SU-DHL-6 (cell line): ENCODE data around the gene CNTN4.

Experiments
- H2AFZ ChIP-seq: fragments of 200-600 bp; sonication (generic); 2 replicates; pipeline ENCODE4 v1.6.1; 2014; ENCODE audit warnings: low read depth, mild to moderate bottlenecking, moderate library complexity, mixed read lengths, antibody characterized with exemption, low read length; ENCODE audit not compliant: severe bottlenecking
- H3F3A ChIP-seq: fragments of 200-600 bp; shearing (Covaris generic); 2 replicates; pipeline ENCODE4 v1.6.0; 2016; ENCODE audit warnings: antibody characterized with exemption, mild to moderate bottlenecking; ENCODE audit not compliant: insufficient read depth
- H3K27ac ChIP-seq: fragments of 200-600 bp; sonication (generic); 2 replicates; pipeline ENCODE4 v1.5.1; 2016; ENCODE audit warnings: low read depth, mild to moderate bottlenecking, low read length, moderate library complexity, mixed read lengths
- H3K27me3 ChIP-seq: fragments of 200-600 bp; sonication (generic), shearing (Covaris generic); 2 replicates; pipeline ENCODE4 v1.6.0; 2014; ENCODE audit warnings: mild to moderate bottlenecking, low read length
- H3K36me3 ChIP-seq: fragments of 200-600 bp; sonication (generic); 2 replicates; pipeline ENCODE4 v1.6.1; 2014; ENCODE audit warnings: mild to moderate bottlenecking, low read length, mixed read lengths
- H3K4me2 ChIP-seq: fragments of 300-600, 200-600 bp; shearing (Covaris generic), sonication (generic); 2 replicates; pipeline ENCODE4 v1.6.0; 2014; ENCODE audit warnings: low read length, low read depth, mild to moderate bottlenecking; ENCODE audit not compliant: poor library complexity, severe bottlenecking
- H3K4me3 ChIP-seq: fragments of 200-600 bp; sonication (generic); 2 replicates; pipeline ENCODE4 v1.5.1; 2014; ENCODE audit warnings: antibody characterized with exemption, low read length, mild to moderate bottlenecking, mixed read lengths; ENCODE audit not compliant: insufficient read depth, poor library complexity, severe bottlenecking
- H3K79me2 ChIP-seq: fragments of 200-600 bp; sonication (generic); 2 replicates; pipeline ENCODE4 v1.6.1; 2014; ENCODE audit warnings: mild to moderate bottlenecking, low read length, moderate library complexity; ENCODE audit not compliant: insufficient read depth
- H3K9ac ChIP-seq: fragments of 200-600 bp; sonication (generic); 2 replicates; pipeline ENCODE4 v1.7.0; 2014; ENCODE audit warnings: mild to moderate bottlenecking, low read length
- H3K9me2 ChIP-seq: fragments of 200-600 bp; sonication (generic); replicated peaks from 2 replicates; pipeline ENCODE4 v1.6.1; 2014; ENCODE audit warnings: low read length; ENCODE audit not compliant: insufficient read depth
- H3K9me3 ChIP-seq: fragments of 200-600 bp; sonication (generic); 2 replicates; pipeline ENCODE4 v1.6.1; 2014; ENCODE audit warnings: low read length, mixed read lengths; ENCODE audit not compliant: insufficient read depth
- H4K20me1 ChIP-seq: fragments of 200-600 bp; sonication (generic); 2 replicates; pipeline ENCODE4 v1.6.1; 2014; ENCODE audit warnings: low read depth, mild to moderate bottlenecking, antibody characterized with exemption, low read length, moderate library complexity, mixed read lengths
- CTCF ChIP-seq: fragments of 200-600 bp; sonication (generic); IDR thresholded peaks from one replicate; pipeline ENCODE4 v1.5.1; 2017; ENCODE audit warnings: antibody characterized with exemption, mild to moderate bottlenecking, low read length, moderate library complexity; ENCODE audit not compliant: insufficient read depth, poor library complexity, severe bottlenecking
- EZH2phosphoT487 ChIP-seq: fragments of 200-600 bp; sonication (generic), shearing (Covaris generic); conservative IDR thresholded peaks from 2 replicates; pipeline ENCODE4 v1.6.1; 2018; ENCODE audit warnings: mild to moderate bottlenecking, antibody characterized with exemption, low read length, moderate library complexity, mixed read lengths

CNTN4 gene

GRCh38 chr3:2869905-2870304 is 771.2 kb downstream of the CNTN4 start:
- H3K79me2 ChIP-seq, result no peaks in the 10 kb centered on the region
- no peak overlapping the region for H2AFZ ChIP-seq

GRCh38 chr3:2870724-2871333 is 772.2 kb downstream of the CNTN4 start:
- Histone ChIP-seq H3K9ac (no peak overlapping the region), H3K9me2 (no peaks in the 10 kb centered on the region), H3K9me3 (no peaks in the 10 kb centered on the region), H3F3A (no peaks in the 10 kb centered on the region), H3K79me2 (no peaks in the 10 kb centered on the region), H3K27me3 (no peaks in the 10 kb centered on the region), H3K4me2 (no peak overlapping the region), H3K4me3 (no peak overlapping the region), H3K27ac (no peak overlapping the region), H4K20me1 (no peaks in the 10 kb centered on the region), H3K36me3 (no peaks in the 10 kb centered on the region), H2AFZ (no peak overlapping the region)
- TF ChIP-seq CTCF (no peak), EZH2phosphoT487 (no peak)

More at GRCh38 chr3:2869905-2870304, 771.2 kb downstream of the CNTN4 start:
- H3K4me2 ChIP-seq, result no peak overlapping the region
- TF ChIP-seq EZH2phosphoT487 (no peak), CTCF (no peak)
- no peak overlapping the region for H3K27ac ChIP-seq
- no peaks in the 10 kb centered on the region for H3F3A ChIP-seq
- H3K9ac ChIP-seq, result no peak overlapping the region
- no peaks in the 10 kb centered on the region for H3K9me3 ChIP-seq
- H4K20me1 ChIP-seq, result no peaks in the 10 kb centered on the region
- H3K9me2 ChIP-seq, result no peaks in the 10 kb centered on the region
- H3K36me3 ChIP-seq, result no peaks in the 10 kb centered on the region
- no peaks in the 10 kb centered on the region for H3K27me3 ChIP-seq
- H3K4me3 ChIP-seq, result no peak overlapping the region

GRCh38 chr3:2872884-2873283 is 774.2 kb downstream of the CNTN4 start:
- Histone ChIP-seq H3K9ac (no peak overlapping the region), H3K9me3 (no peaks in the 10 kb centered on the region), H2AFZ (no peak overlapping the region), H3K79me2 (no peaks in the 10 kb centered on the region), H3K4me2 (no peak overlapping the region), H3K36me3 (no peaks in the 10 kb centered on the region), H3K4me3 (no peak overlapping the region), H3K27me3 (no peaks in the 10 kb centered on the region), H4K20me1 (no peaks in the 10 kb centered on the region), H3K9me2 (no peaks in the 10 kb centered on the region), H3F3A (no peaks in the 10 kb centered on the region), H3K27ac (no peak overlapping the region)
- no peak for TF ChIP-seq CTCF
- no peak for TF ChIP-seq EZH2phosphoT487
